HG02943 (cell line): ENCODE measurements around the gene FOXI1.
"Not testable (repeated sequence)": the region's sequence is repeated elsewhere in the genome, so short reads cannot be mapped to it uniquely, and the experiment has no call there.

Source experiments
- ATAC-seq: cut with Tn5 transposase; IDR thresholded peaks from one replicate; pipeline ENCODE4 v1.9.1; 2021; ENCODE audit warnings: mild to moderate bottlenecking, low read depth, moderate library complexity; ENCODE audit not compliant: unreplicated experiment

Gene FOXI1

GRCh38 chr5:170087168-170087817, 18.4 kb upstream of the FOXI1 start:
- no peak for ATAC-seq

GRCh38 chr5:170092455-170093101, 13.1 kb upstream of the FOXI1 start:
- ATAC-seq: no peak

- not testable (repeated sequence) for ATAC-seq
Measured at GRCh38 chr5:170094329-170094728, 11.4 kb upstream of the FOXI1 start.

- ATAC-seq: no peak
Measured at GRCh38 chr5:170095646-170096045, 10.1 kb upstream of the FOXI1 start.

- ATAC-seq: no peak
Measured at GRCh38 chr5:170097934-170098333, 7.8 kb upstream of the FOXI1 start.

- ATAC-seq: no peak
Measured at GRCh38 chr5:170100066-170100943, 5.4 kb upstream of the FOXI1 start.

GRCh38 chr5:170103447-170103846, 2.2 kb upstream of the FOXI1 start:
- no peak for ATAC-seq

- no peak for ATAC-seq
Measured at GRCh38 chr5:170104299-170104698, 1.4 kb upstream of the FOXI1 start.

- no peak for ATAC-seq
Measured at GRCh38 chr5:170104710-170105109, 987 bp upstream of the FOXI1 start.

GRCh38 chr5:170107674-170108073, 2.0 kb downstream of the FOXI1 start:
- ATAC-seq: no peak

GRCh38 chr5:170108266-170108785, 2.6 kb downstream of the FOXI1 start:
- no peak for ATAC-seq

- ATAC-seq: no peak
Measured at GRCh38 chr5:170109059-170110031, 3.6 kb downstream of the FOXI1 start.

- ATAC-seq: no peak
Measured at GRCh38 chr5:170110403-170111087, 4.8 kb downstream of the FOXI1 start.

- no peak for ATAC-seq
Measured at GRCh38 chr5:170111088-170111785, 5.5 kb downstream of the FOXI1 start.

- ATAC-seq: no peak
Measured at GRCh38 chr5:170112876-170113521, 7.3 kb downstream of the FOXI1 start.

GRCh38 chr5:170113522-170113900, 7.8 kb downstream of the FOXI1 start:
- no peak for ATAC-seq

- ATAC-seq: no peak
Measured at GRCh38 chr5:170114271-170114670, 8.6 kb downstream of the FOXI1 start.

GRCh38 chr5:170115925-170116324, 10.2 kb downstream of the FOXI1 start:
- no peak for ATAC-seq
